Endothelial cell of umbilical vein (primary cell): ENCODE results near the gene ATP5PD. TPM values are rescaled to one million over a fixed set of nuclear protein-coding genes. Genes with fewer than 3 reads are reported as not detected.
A peak's percentile ranks its signal among the peaks of the same experiment; 100 is the strongest.

Experiments used
- BruUV-seq: library from RNA; stranded (reverse); fragments of 400-500 nt; replicated peaks from 2 replicates; lab custom pipeline; 2021; lab: Mats Ljungman, UMichigan
- CTCF ChIA-PET: fragments of 300-600, 350-600 bp; sonication (Branson Sonifier 250); formaldehyde crosslinking; loops from one replicate; lab custom pipeline; 2021; ENCODE audit warnings: antibody characterized with exemption, inconsistent platforms; lab: Charles Lee
- POLR2A ChIA-PET: fragments of 300-600, 350-600 bp; sonication (Branson Sonifier 250); formaldehyde crosslinking; loops from one replicate; lab custom pipeline; 2021; ENCODE audit warnings: antibody characterized with exemption, inconsistent platforms; lab: Charles Lee
- DNase-seq: peaks from one replicate; pipeline ENCODE4 v3.0.0-alpha.2; 2011; ENCODE audit warnings: low read depth, low spot score
- FAIRE-seq: peaks from 2 replicates; lab custom pipeline; 2011; peaks lifted over from hg19 to GRCh38; lab: Jason Lieb, UNC
- H2AFZ ChIP-seq: 2 replicates; pipeline ENCODE4 v1.6.0; 2012; ENCODE audit warnings: low read depth, low read length, control low read depth, inconsistent platforms
- H3K27ac ChIP-seq: 2 replicates; pipeline ENCODE4 v1.5.1; 2011; ENCODE audit warnings: low read depth, mild to moderate bottlenecking, control low read depth, low read length, moderate library complexity; ENCODE audit not compliant: insufficient read depth
- H3K27me3 ChIP-seq, 2 experiments: 2 replicates each; pipeline versions ENCODE4 v1.6.0 to v1.6.1; 2011; ENCODE audit warnings: low read length in 2 of 2, mixed read lengths in 1 of 2; ENCODE audit not compliant: control insufficient read depth in 2 of 2, insufficient read depth in 2 of 2
- H3K36me3 ChIP-seq, 2 experiments: 2 replicates in 1 of 2; 3 replicates in 1 of 2; pipeline ENCODE4 v1.5.1; 2011; ENCODE audit warnings: low read length in 2 of 2, mild to moderate bottlenecking in 1 of 2, moderate library complexity in 1 of 2; ENCODE audit not compliant: control insufficient read depth in 2 of 2, insufficient read depth in 2 of 2; ENCODE audit errors: extremely low read depth in 1 of 2
- H3K4me1 ChIP-seq: 3 replicates; pipeline ENCODE4 v1.5.1; 2011; ENCODE audit warnings: mild to moderate bottlenecking, low read length; ENCODE audit not compliant: control insufficient read depth, insufficient read depth; ENCODE audit errors: extremely low read depth
- H3K4me2 ChIP-seq: 2 replicates; pipeline ENCODE4 v1.6.1; 2011; ENCODE audit warnings: low read length, control low read depth, mixed read lengths; ENCODE audit not compliant: insufficient read depth
- H3K4me3 ChIP-seq, 3 experiments: fragments of 200-600 bp in 1 of 3; sonication (generic), shearing (Covaris generic) in 1 of 3; replicated peaks in 1 of 3; 2 replicates each; pipeline ENCODE4 v1.5.1; 2011 to 2016; ENCODE audit warnings: control low read depth in 3 of 3, low read length in 3 of 3, mild to moderate bottlenecking in 2 of 3, inconsistent platforms in 1 of 3, low read depth in 1 of 3, moderate library complexity in 1 of 3; ENCODE audit not compliant: insufficient read depth in 1 of 3
- H3K79me2 ChIP-seq: 2 replicates; pipeline ENCODE4 v1.6.0; 2012; ENCODE audit warnings: low read length, inconsistent platforms; ENCODE audit not compliant: control insufficient read depth, insufficient read depth
- H3K9ac ChIP-seq: replicated peaks from 2 replicates; pipeline ENCODE3; 2011; ENCODE audit warnings: low read length, control low read depth; ENCODE audit not compliant: insufficient read depth; ENCODE audit errors: extremely low read depth
- H3K9me1 ChIP-seq: replicated peaks from 3 replicates; pipeline ENCODE4 v1.6.0; 2011; ENCODE audit warnings: mild to moderate bottlenecking, low read length; ENCODE audit not compliant: control insufficient read depth, insufficient read depth; ENCODE audit errors: extremely low read depth
- H3K9me3 ChIP-seq: replicated peaks from 2 replicates; pipeline ENCODE4 v1.5.1; 2012; ENCODE audit warnings: low read length, inconsistent platforms; ENCODE audit not compliant: control insufficient read depth, insufficient read depth
- H4K20me1 ChIP-seq: replicated peaks from 2 replicates; pipeline ENCODE3; 2011; ENCODE audit warnings: mild to moderate bottlenecking, low read length; ENCODE audit not compliant: control insufficient read depth, insufficient read depth; ENCODE audit errors: extremely low read depth
- EZH2 ChIP-seq: IDR thresholded peaks from 2 replicates; pipeline ENCODE4 v1.6.1; 2012; ENCODE audit warnings: borderline replicate concordance, low read depth, mild to moderate bottlenecking, moderate library complexity, low read length, inconsistent platforms; ENCODE audit not compliant: severe bottlenecking
- FOS ChIP-seq: IDR thresholded peaks from 2 replicates; pipeline ENCODE4 v1.6.1; 2011; ENCODE audit warnings: mild to moderate bottlenecking, low read length, moderate library complexity, borderline replicate concordance; ENCODE audit not compliant: insufficient read depth
- GATA2 ChIP-seq: IDR thresholded peaks from 2 replicates; pipeline ENCODE4 v1.7.0; 2011; ENCODE audit warnings: low read depth, mild to moderate bottlenecking, moderate library complexity, mixed read lengths, low read length; ENCODE audit not compliant: insufficient read length, insufficient read depth
- JUN ChIP-seq: IDR thresholded peaks from 2 replicates; pipeline ENCODE4 v1.6.1; 2011; ENCODE audit warnings: borderline replicate concordance, low read depth; ENCODE audit not compliant: insufficient read length, insufficient read depth
- MYC ChIP-seq: IDR thresholded peaks from one replicate; pipeline ENCODE4 v1.6.1; 2011; ENCODE audit warnings: mild to moderate bottlenecking, low read depth, low read length
- POLR2A ChIP-seq: IDR thresholded peaks from 2 replicates; pipeline ENCODE4 v1.6.1; 2012; ENCODE audit warnings: low read depth, mild to moderate bottlenecking, control low read depth, low read length
- POLR2AphosphoS5 ChIP-seq: IDR thresholded peaks from 2 replicates; pipeline ENCODE4 v1.6.1; 2012; ENCODE audit warnings: low read depth, mild to moderate bottlenecking, control low read depth, low read length, moderate library complexity; ENCODE audit not compliant: insufficient read depth
- dilution Hi-C: fragments of 300-500 bp; cut with MboI; formaldehyde crosslinking; loops from one replicate; pipeline ENCODE4 v1.15.0; 2019; ENCODE audit warnings: low sequenced_read_pairs; ENCODE audit not compliant: extremely low pct_ligation_motif_present
- intact Hi-C: fragments of 100-400 bp; cut with micrococcal nuclease; formaldehyde crosslinking; loops from one replicate; pipeline ENCODE4 v1.10.0; 2022
- polyA plus RNA-seq, 4 experiments: library from polyadenylated mRNA; depleted of rRNA in 3 of 4; stranded (reverse) in 3 of 4; unstranded in 1 of 4; fragments of >200 nt; gene quantifications; 2 replicates each; pipeline versions ENCODE4 v1.2.1 to v1.2.3, GENCODE V29; 2011 to 2012; ENCODE audit warnings: missing spikeins in 1 of 4
- total RNA-seq: library from RNA; stranded (reverse); gene quantifications from 2 replicates; pipeline ENCODE4 v1.2.3, GENCODE V29; 2021
- TF ChIP-seq, protein P1 (sequence below), 2 donors: IDR thresholded peaks; 1 replicate in 1 of 2; 2 replicates in 1 of 2; pipeline ENCODE4 v1.5.1; 2011; ENCODE audit warnings: low read length in 2 of 2, mild to moderate bottlenecking in 2 of 2, moderate library complexity in 2 of 2, control low read depth in 1 of 2, inconsistent platforms in 1 of 2, low read depth in 1 of 2; ENCODE audit not compliant: insufficient read depth in 1 of 2; ENCODE audit errors: extremely low read depth in 1 of 2
- TF ChIP-seq, protein P2 (sequence below): IDR thresholded peaks from 2 replicates; pipeline ENCODE4 v1.6.1; 2011; ENCODE audit not compliant: insufficient read depth, insufficient read length

ATP5PD gene
- total and polyA plus RNA-seq, 2 donors (not counting 3 experiments of a cell fraction or from before 2014, with no cell fraction given), result 182 to 200 TPM

DNA sequence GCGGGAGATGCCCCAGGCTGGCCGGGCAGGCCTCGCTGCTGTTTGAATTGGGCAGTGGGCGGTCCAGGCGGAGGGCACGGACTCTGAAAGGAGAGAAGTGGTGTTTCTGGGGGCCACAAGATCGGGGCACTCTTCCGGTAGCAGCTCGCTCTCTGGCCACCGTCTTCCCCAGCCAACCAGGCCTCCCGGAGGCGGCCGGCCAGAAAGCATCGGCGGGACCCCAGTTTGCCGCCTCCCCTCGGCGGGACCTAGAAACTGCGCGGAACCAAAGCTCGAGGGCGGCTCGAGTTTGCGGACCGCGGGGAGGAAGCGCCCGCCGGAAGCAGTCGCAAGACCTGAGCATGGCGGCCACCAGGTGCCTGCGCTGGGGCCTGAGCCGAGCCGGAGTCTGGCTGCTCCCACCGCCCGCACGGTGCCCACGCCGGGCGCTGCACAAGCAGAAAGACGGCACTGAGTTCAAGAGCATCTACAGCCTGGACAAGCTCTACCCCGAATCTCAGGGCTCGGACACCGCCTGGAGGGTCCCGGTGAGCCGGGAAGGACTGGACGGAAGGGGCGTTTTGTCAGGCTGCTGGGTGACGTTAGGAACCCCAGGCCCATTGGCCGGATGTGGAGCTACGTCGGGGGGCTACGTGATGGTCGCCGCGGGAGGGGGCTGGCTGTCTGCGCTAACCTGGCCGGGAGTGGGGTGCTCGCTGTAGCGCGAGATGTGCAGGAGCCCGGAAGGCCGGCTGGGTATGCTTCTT lies 34.2 kb downstream of the ATP5PD start, which contains the start of gene MRPL58:
Gene MRPL58 (plus strand): TSS at position 325 of the 746 bp plus-strand sequence. CDS start 17 bp downstream, at position 342.
- Histone ChIP-seq H4K20me1 (no peaks in the 10 kb centered on the region), H2AFZ (peak within 1 kb of the TSS; percentile 74), H3K9ac (peak within 1 kb of the TSS; percentile 83), H3K79me2 (peaks cover 10% of the 10 kb centered on the region), H3K9me1 (no peaks in the 10 kb centered on the region), H3K4me1 (peaks cover 16% of the 10 kb centered on the region), H3K4me2 (peak within 1 kb of the TSS; percentile 88), H3K36me3 (no peaks in the 10 kb centered on the region), H3K4me3 (peak within 1 kb of the TSS; percentile 56 to 89 (median 83)), H3K27ac (peak within 1 kb of the TSS; percentile 67), H3K9me3 (no peaks in the 10 kb centered on the region), H3K27me3 (no peaks in the 10 kb centered on the region)
- TF ChIP-seq MYC (no peak), FOS (no peak), EZH2 (no peak), JUN (no peak), POLR2A (peak; percentile 84), GATA2 (no peak), POLR2AphosphoS5 (peak; percentile 88)
- TF ChIP-seq, protein P1, sequence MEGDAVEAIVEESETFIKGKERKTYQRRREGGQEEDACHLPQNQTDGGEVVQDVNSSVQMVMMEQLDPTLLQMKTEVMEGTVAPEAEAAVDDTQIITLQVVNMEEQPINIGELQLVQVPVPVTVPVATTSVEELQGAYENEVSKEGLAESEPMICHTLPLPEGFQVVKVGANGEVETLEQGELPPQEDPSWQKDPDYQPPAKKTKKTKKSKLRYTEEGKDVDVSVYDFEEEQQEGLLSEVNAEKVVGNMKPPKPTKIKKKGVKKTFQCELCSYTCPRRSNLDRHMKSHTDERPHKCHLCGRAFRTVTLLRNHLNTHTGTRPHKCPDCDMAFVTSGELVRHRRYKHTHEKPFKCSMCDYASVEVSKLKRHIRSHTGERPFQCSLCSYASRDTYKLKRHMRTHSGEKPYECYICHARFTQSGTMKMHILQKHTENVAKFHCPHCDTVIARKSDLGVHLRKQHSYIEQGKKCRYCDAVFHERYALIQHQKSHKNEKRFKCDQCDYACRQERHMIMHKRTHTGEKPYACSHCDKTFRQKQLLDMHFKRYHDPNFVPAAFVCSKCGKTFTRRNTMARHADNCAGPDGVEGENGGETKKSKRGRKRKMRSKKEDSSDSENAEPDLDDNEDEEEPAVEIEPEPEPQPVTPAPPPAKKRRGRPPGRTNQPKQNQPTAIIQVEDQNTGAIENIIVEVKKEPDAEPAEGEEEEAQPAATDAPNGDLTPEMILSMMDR (IDR thresholded peaks at IDR 0.05; ENCODE audit: extremely low read depth in 1 of 2, insufficient read depth in 1 of 2, low read depth in 1 of 2, low read length in 2 of 2), result peak; percentile 40 to 76
- TF ChIP-seq, protein P2, sequence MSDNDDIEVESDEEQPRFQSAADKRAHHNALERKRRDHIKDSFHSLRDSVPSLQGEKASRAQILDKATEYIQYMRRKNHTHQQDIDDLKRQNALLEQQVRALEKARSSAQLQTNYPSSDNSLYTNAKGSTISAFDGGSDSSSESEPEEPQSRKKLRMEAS, result no peak
- dilution Hi-C loops (no loop called here), intact Hi-C loops (loop anchor here (1.0 kb wide), 3 partner anchors 21 to 51 kb away; no protein-coding TSS in a partner anchor)
- FAIRE-seq (peak; percentile 89), DNase-seq (peak; percentile 81)
- no TSS peak for BruUV-seq
- ChIA-PET CTCF (interaction anchor here (0.6 to 6.0 kb wide), 30 partner anchors 9 to 229 kb away, joined by 3 to 134 read pairs (median 5); partner anchors contain the start of genes CDR2L, HID1, NT5C and NUP85), POLR2A (interaction anchor here (0.5 to 2.8 kb wide), 5 partner anchors 23 to 139 kb away, joined by 3 to 17 read pairs (median 6); partner anchors contain the start of genes CDR2L and FDXR)
